Neural cell (in vitro differentiated cells): ENCODE measurements around the gene TMTC1. TPM values are rescaled to one million over a fixed set of nuclear protein-coding genes. Genes with fewer than 3 reads are reported as not detected.

Experiments used
- H2AFZ ChIP-seq: fragments of 200-600, 300-800 bp; sonication (generic), shearing (Covaris generic); 2 replicates; pipeline ENCODE4 v1.6.0; 2014; ENCODE audit warnings: low read depth, mild to moderate bottlenecking, antibody characterized with exemption, low read length, moderate library complexity
- H3F3A ChIP-seq: fragments of 200-600 bp; shearing (Covaris generic); 2 replicates; pipeline ENCODE4 v1.6.1; 2016; ENCODE audit warnings: mild to moderate bottlenecking, moderate library complexity, mixed read lengths, antibody characterized with exemption, low read length; ENCODE audit not compliant: insufficient read depth, poor library complexity, severe bottlenecking
- H3K27ac ChIP-seq: fragments of 200-600, 300-800 bp; sonication (generic), shearing (Covaris generic); 2 replicates; pipeline ENCODE4 v1.5.1; 2014; ENCODE audit warnings: mild to moderate bottlenecking, low read length, moderate library complexity
- H3K27me3 ChIP-seq: fragments of 300-800, 200-600 bp; sonication (generic), shearing (Covaris generic); 2 replicates; pipeline ENCODE4 v1.6.0; 2014; ENCODE audit warnings: mild to moderate bottlenecking, low read depth, low read length, moderate library complexity; ENCODE audit not compliant: insufficient read depth
- H3K36me3 ChIP-seq: fragments of 300-800, 200-600 bp; sonication (generic), shearing (Covaris generic); 2 replicates; pipeline ENCODE4 v1.5.1; 2014; ENCODE audit warnings: mild to moderate bottlenecking, antibody characterized with exemption, low read length, moderate library complexity; ENCODE audit not compliant: insufficient read depth
- H3K4me2 ChIP-seq: fragments of 300-800, 200-600 bp; sonication (generic), shearing (Covaris generic); 2 replicates; pipeline ENCODE4 v1.6.0; 2014; ENCODE audit warnings: mild to moderate bottlenecking, low read length
- H3K4me3 ChIP-seq: fragments of 300-800, 200-600 bp; sonication (generic), shearing (Covaris generic); 2 replicates; pipeline ENCODE4 v1.5.1; 2014; ENCODE audit warnings: mild to moderate bottlenecking, low read length, moderate library complexity
- H3K79me2 ChIP-seq: fragments of 200-600 bp; shearing (Covaris generic); replicated peaks from 2 replicates; pipeline ENCODE4 v1.6.0; 2014; ENCODE audit warnings: mild to moderate bottlenecking, low read length, moderate library complexity; ENCODE audit not compliant: insufficient read depth
- H3K9ac ChIP-seq: fragments of 300-800, 200-600 bp; sonication (generic), shearing (Covaris generic); 2 replicates; pipeline ENCODE4 v1.6.1; 2016; ENCODE audit warnings: mild to moderate bottlenecking, low read length, mixed read lengths
- H3K9me2 ChIP-seq: fragments of 200-600 bp; shearing (Covaris generic); 2 replicates; pipeline ENCODE4 v1.6.1; 2016; ENCODE audit warnings: mild to moderate bottlenecking, low read length, mixed read lengths; ENCODE audit not compliant: insufficient read depth
- H3K9me3 ChIP-seq: fragments of 200-600, 300-800 bp; sonication (generic), shearing (Covaris generic); 2 replicates; pipeline ENCODE4 v1.6.1; 2016; ENCODE audit warnings: mild to moderate bottlenecking, mixed run types, low read length, moderate library complexity, mixed read lengths
- H4K20me1 ChIP-seq: fragments of 200-600 bp; shearing (Covaris generic); 2 replicates; pipeline ENCODE4 v1.6.1; 2016; ENCODE audit warnings: mild to moderate bottlenecking, mixed run types; ENCODE audit not compliant: insufficient read depth
- CTCF ChIP-seq: fragments of 450-650 bp; IDR thresholded peaks from 2 replicates; pipeline ENCODE4 v1.5.1; 2014; ENCODE audit warnings: antibody characterized with exemption, mild to moderate bottlenecking, moderate library complexity; ENCODE audit not compliant: poor library complexity, severe bottlenecking
- EP300 ChIP-seq: fragments of 450-650 bp; conservative IDR thresholded peaks from 2 replicates; pipeline ENCODE4 v1.6.1; 2014; ENCODE audit warnings: antibody characterized with exemption, mild to moderate bottlenecking, moderate library complexity; ENCODE audit not compliant: poor library complexity, severe bottlenecking
- EZH2 ChIP-seq: fragments of 200-600, 300-800 bp; shearing (Covaris generic), sonication (generic); IDR thresholded peaks from 2 replicates; pipeline ENCODE4 v1.6.1; 2014; ENCODE audit warnings: antibody characterized with exemption, low read length, borderline replicate concordance, mild to moderate bottlenecking; ENCODE audit not compliant: insufficient read depth, poor library complexity, severe bottlenecking
- MXI1 ChIP-seq: fragments of 450-650 bp; conservative IDR thresholded peaks from 2 replicates; pipeline ENCODE4 v1.6.1; 2014; ENCODE audit warnings: antibody characterized with exemption, mild to moderate bottlenecking; ENCODE audit not compliant: poor library complexity, severe bottlenecking
- POLR2AphosphoS5 ChIP-seq: IDR thresholded peaks from 2 replicates; pipeline ENCODE4 v1.6.1; 2012
- RAD21 ChIP-seq: fragments of 450-650 bp; conservative IDR thresholded peaks from 2 replicates; pipeline ENCODE4 v1.6.1; 2014; ENCODE audit warnings: antibody characterized with exemption, mild to moderate bottlenecking, moderate library complexity
- REST ChIP-seq: IDR thresholded peaks from 2 replicates; pipeline ENCODE4 v1.6.1; 2012; ENCODE audit warnings: borderline replicate concordance
- SMC3 ChIP-seq: fragments of 450-650 bp; conservative IDR thresholded peaks from 2 replicates; pipeline ENCODE4 v1.6.1; 2014; ENCODE audit warnings: antibody characterized with exemption, mild to moderate bottlenecking, moderate library complexity; ENCODE audit not compliant: poor library complexity
- TAF1 ChIP-seq: IDR thresholded peaks from 2 replicates; pipeline ENCODE4 v1.6.1; 2012; ENCODE audit warnings: low read depth
- polyA plus RNA-seq: library from polyadenylated mRNA; depleted of rRNA; stranded (reverse); fragments of >200 nt; gene quantifications from 2 replicates; pipeline ENCODE4 v1.2.3, GENCODE V29; 2014

The TMTC1 gene
- polyA plus RNA-seq, 1 donor from 2014 or later = 10.0 TPM

GRCh38 chr12:29566441-29566840 lies 217.3 kb downstream of the TMTC1 start:
- Histone ChIP-seq H3K27ac (no peak overlapping the region), H3K9me3 (no peaks in the 10 kb centered on the region), H3K79me2 (no peaks in the 10 kb centered on the region), H3K36me3 (no peaks in the 10 kb centered on the region), H3K27me3 (no peaks in the 10 kb centered on the region), H3K4me3 (no peak overlapping the region), H2AFZ (no peak overlapping the region), H3F3A (no peaks in the 10 kb centered on the region), H4K20me1 (no peaks in the 10 kb centered on the region), H3K9ac (no peak overlapping the region), H3K9me2 (no peaks in the 10 kb centered on the region), H3K4me2 (no peak overlapping the region)
- TF ChIP-seq TAF1 = no peak
- TF ChIP-seq POLR2AphosphoS5 = no peak

- no peak overlapping the region for H3K4me2 ChIP-seq
- no peaks in the 10 kb centered on the region for H3K79me2 ChIP-seq
- H3K27me3 ChIP-seq = no peaks in the 10 kb centered on the region
- no peaks in the 10 kb centered on the region for H3F3A ChIP-seq
- no peak overlapping the region for H3K4me3 ChIP-seq
- H2AFZ ChIP-seq = no peak overlapping the region
- no peak overlapping the region for H3K9ac ChIP-seq
- no peaks in the 10 kb centered on the region for H4K20me1 ChIP-seq
- no peak overlapping the region for H3K27ac ChIP-seq
- H3K9me3 ChIP-seq = no peaks in the 10 kb centered on the region
- no peaks in the 10 kb centered on the region for H3K36me3 ChIP-seq
- no peak for TF ChIP-seq EP300
- no peak for TF ChIP-seq CTCF
- no peaks in the 10 kb centered on the region for H3K9me2 ChIP-seq
These were observed 218.0 kb downstream of the TMTC1 start for GRCh38 chr12:29565727-29566126.

GRCh38 chr12:29564925-29565324 lies 218.8 kb downstream of the TMTC1 start:
- Histone ChIP-seq H3K4me2 (no peak overlapping the region), H3F3A (no peaks in the 10 kb centered on the region), H3K9me3 (no peaks in the 10 kb centered on the region), H2AFZ (no peak overlapping the region), H3K9me2 (no peaks in the 10 kb centered on the region), H3K9ac (no peak overlapping the region), H3K4me3 (no peak overlapping the region), H3K36me3 (no peaks in the 10 kb centered on the region), H3K27ac (no peak overlapping the region), H4K20me1 (no peaks in the 10 kb centered on the region), H3K27me3 (no peaks in the 10 kb centered on the region), H3K79me2 (no peaks in the 10 kb centered on the region)
- TF ChIP-seq MXI1 (no peak), RAD21 (no peak), EZH2 (no peak), CTCF (no peak), REST (no peak), SMC3 (no peak), TAF1 (no peak)
